D341Med (cell line): ENCODE measurements around the gene SERTAD3.
"Not testable (repeated sequence)": the region's sequence is repeated elsewhere in the genome, so short reads cannot be mapped to it uniquely, and the experiment has no call there.

Experiments used
- DNase-seq: peaks from one replicate; pipeline ENCODE4 v3.0.0; 2012; ENCODE audit warnings: low spot score

Gene SERTAD3

GRCh38 chr19:40411125-40411842 is 32.9 kb downstream of the SERTAD3 start:
- no peak for DNase-seq

GRCh38 chr19:40410030-40410389 is 34.1 kb downstream of the SERTAD3 start:
- DNase-seq = no peak

GRCh38 chr19:40408598-40408925 is 35.6 kb downstream of the SERTAD3 start:
- not testable (repeated sequence) for DNase-seq

DNA sequence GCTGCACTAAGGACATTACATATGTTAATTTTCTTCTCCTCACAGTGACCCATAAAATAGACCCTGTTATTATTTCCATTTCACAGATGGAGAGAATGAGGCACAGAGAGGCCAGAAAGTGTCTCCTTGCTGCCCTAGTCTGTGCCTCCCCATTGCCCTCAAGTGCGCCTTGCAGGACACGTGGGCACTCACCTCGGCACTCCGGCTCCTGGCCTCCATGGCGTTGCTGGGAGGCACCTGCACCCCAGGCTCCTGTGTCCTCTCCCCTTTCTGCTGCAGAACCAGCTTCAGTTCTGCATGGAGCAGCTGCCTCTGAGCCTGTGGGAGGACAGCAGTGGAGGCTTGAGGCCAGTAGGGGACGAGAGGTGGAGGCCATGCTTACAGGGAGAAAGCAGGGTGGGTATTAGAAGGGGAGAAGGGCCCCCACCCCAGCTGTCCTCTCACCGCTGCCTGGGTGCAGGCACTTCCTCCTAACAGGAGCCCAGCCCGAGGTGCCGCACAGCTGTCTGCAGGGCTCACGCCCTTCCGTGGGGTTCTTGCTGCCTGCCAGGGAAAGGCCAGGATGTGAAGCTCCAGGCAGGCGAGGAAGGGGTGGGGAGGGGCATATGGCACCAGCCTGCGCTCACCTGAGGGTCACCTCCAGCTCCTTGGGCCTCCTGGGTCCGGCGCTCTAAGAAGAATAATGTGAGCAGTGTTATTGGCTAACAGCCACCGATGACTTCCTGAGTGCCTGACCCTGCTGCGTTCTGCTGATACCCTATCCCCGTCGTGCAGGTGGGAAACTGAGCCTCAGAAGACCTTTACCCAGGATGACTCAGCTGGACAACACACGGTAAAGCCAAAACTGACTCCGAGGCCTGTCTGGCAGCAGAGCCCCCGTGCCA is 36.2 kb downstream of the SERTAD3 start:
- no peak for DNase-seq

GRCh38 chr19:40403262-40403984 is 40.7 kb downstream of the SERTAD3 start:
- peak; percentile 89 for DNase-seq

GRCh38 chr19:40400559-40400958 is 43.6 kb downstream of the SERTAD3 start:
- DNase-seq = no peak

DNA sequence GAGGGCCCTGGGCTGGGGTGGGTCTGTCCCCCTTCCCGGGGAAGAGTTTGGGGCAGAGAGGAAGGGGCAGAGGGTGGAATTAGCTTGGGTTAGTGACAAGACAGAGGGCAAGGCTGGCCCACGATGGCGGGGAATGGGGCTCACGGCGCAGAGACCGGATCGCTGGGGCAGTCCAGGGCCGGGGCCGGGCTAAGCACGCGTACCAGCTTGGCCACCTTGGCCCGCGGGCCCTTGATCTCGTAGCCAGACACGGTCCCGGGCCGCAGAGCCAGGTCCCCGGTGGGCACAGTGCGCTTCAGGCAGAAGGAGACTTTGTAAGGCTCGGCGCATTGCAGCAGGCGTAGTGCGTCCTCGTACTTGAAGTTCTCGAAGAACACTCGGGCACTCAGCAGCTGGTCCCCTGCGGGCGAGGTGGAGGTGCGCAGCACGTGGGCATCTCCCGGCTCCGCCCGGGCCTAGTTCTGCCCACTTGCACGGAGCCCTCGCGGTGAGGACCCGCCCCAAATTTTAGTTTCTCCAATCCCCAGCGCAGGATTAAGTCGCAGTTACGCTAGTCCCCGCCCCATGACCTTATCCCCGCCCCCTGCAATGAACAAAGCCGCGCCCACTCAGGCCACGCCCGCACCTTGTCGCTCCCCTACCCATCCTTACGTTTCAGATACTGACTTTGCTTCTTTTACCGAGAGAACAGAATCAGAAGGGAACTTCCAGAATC is 45.6 kb downstream of the SERTAD3 start:
- DNase-seq = no peak

DNA sequence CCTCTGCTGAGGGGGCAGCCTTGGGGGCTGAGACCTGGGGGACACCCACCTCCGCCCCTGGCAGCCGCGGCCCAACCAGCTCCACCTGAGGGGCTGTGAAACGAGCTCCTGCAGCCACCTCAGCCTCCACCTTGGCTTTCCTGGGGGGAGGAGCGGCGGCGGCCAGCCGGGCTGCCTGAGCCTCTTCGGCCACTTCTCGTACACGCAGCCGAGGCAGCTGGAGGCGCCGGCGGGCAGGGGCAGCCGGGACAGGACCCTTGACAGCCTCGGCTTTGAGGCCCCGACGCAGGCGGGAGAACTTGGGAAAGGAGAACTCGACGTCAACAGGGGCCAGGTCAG is 46.6 kb downstream of the SERTAD3 start:
- DNase-seq = no peak

DNA sequence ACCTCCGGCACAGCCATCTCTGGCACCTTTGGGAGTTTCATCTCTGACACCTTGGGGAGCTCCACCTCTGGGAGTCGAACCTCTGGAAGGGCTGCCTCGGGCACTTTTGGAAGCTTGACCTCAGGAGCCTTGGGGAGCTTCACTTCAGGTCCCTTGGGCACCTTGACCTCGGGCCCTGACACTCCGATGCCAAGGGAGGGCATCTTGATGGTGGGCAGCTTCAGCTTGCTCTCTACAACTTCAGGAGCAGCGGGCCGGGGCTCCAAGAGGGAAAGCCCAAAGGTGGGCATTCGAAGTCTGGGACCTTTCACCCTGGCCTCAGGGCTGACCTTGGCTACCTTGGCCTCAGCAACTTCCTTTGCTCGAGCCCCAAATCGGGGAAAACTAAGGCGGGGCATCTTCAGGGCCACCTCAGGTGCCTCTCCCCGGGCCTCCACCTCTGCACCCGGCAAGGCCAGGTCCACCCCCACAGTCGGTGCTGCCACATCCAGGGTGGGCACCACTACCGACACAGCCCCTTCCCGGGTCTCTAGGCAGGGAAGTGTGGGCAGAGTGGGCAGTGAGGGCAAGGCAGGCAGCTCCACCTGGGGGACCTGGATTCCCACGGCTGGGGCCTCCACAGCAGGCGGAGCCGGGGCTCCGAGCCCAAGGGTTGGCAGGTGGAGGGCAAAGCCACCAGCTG is 47.1 kb downstream of the SERTAD3 start:
- no peak for DNase-seq

GRCh38 chr19:40395956-40396355 is 48.2 kb downstream of the SERTAD3 start:
- no peak for DNase-seq

GRCh38 chr19:40394816-40395210 is 49.3 kb downstream of the SERTAD3 start:
- DNase-seq = no peak

- DNase-seq = no peak
Measured at GRCh38 chr19:40393894-40394815, 50.0 kb downstream of the SERTAD3 start.

- DNase-seq = peak; percentile 63
Measured at GRCh38 chr19:40392894-40393517, 51.1 kb downstream of the SERTAD3 start.

- DNase-seq = no peak
Measured at GRCh38 chr19:40392123-40392522, 52.0 kb downstream of the SERTAD3 start.
